CD4-positive, alpha-beta T cell treated with Interleukin-12 subunit alpha and Interleukin-12 subunit beta, for 1 hour (primary cell): Measurements from ENCODE around the gene FETUB.
"Not testable (repeated sequence)": the region's sequence is repeated elsewhere in the genome, so short reads cannot be mapped to it uniquely, and the experiment has no call there.

Source experiments
- DNase-seq: peaks from one replicate; pipeline ENCODE4 v3.0.0-alpha.2; 2020

FETUB gene

GRCh38 chr3:186683979-186684378 is 43.8 kb downstream of the FETUB start:
- DNase-seq = no peak

GRCh38 chr3:186686475-186686874 is 46.3 kb downstream of the FETUB start:
- DNase-seq = not testable (repeated sequence)

- no peak for DNase-seq
These were observed 47.0 kb downstream of the FETUB start for GRCh38 chr3:186687120-186687651.

- not testable (repeated sequence) for DNase-seq
These were observed 50.1 kb downstream of the FETUB start for GRCh38 chr3:186690304-186690703.

- no peak for DNase-seq
These were observed 51.5 kb downstream of the FETUB start for GRCh38 chr3:186691676-186692075.

GRCh38 chr3:186693843-186694242 is 53.6 kb downstream of the FETUB start:
- DNase-seq = no peak

- no peak for DNase-seq
These were observed 54.3 kb downstream of the FETUB start for GRCh38 chr3:186694288-186695032.

GRCh38 chr3:186696522-186696921 is 56.3 kb downstream of the FETUB start:
- no peak for DNase-seq

GRCh38 chr3:186697510-186697909 is 57.3 kb downstream of the FETUB start:
- no peak for DNase-seq

- DNase-seq = no peak
These were observed 60.1 kb downstream of the FETUB start for GRCh38 chr3:186700267-186700666.

- not testable (repeated sequence) for DNase-seq
These were observed 62.3 kb downstream of the FETUB start for GRCh38 chr3:186702451-186702850.
